Adrenal gland (tissue), 12 donors: Measurements from ENCODE around the gene CNR1. TPM values are rescaled to one million over a fixed set of nuclear protein-coding genes. Genes with fewer than 3 reads are reported as not detected.

Source experiments
- DNase-seq, 7 donors: peaks; one replicate each; pipeline ENCODE4 v3.0.0-alpha.2; 2019 to 2020
- H3K27ac ChIP-seq, 5 donors: fragments of 200-600 bp; sonication (generic) in 4 of 5; 1 replicate in 3 of 5; 2 replicates in 2 of 5; pipeline versions ENCODE4 v1.5.1 to v1.8.0; 2016 to 2020; ENCODE audit warnings: mild to moderate bottlenecking in 1 of 5
- H3K27me3 ChIP-seq: fragments of 200-600 bp; 2 replicates; pipeline ENCODE4 v1.8.0; 2021
- H3K36me3 ChIP-seq, 2 donors: fragments of 200-600 bp; replicated peaks in 1 of 2; 1 replicate in 1 of 2; 2 replicates in 1 of 2; pipeline versions ENCODE4 v1.5.1 to v1.8.0; 2018 to 2022
- H3K4me1 ChIP-seq, 2 donors: fragments of 200-600 bp; replicated peaks in 1 of 2; 1 replicate in 1 of 2; 2 replicates in 1 of 2; pipeline versions ENCODE4 v1.5.1 to v1.8.0; 2018 to 2021
- H3K4me3 ChIP-seq, 4 donors: fragments of 200-600 bp; sonication (generic) in 3 of 4; one replicate each; pipeline ENCODE4 v1.5.1; 2016 to 2018
- H3K9me3 ChIP-seq, 3 donors: fragments of 200-600 bp; sonication (generic) in 1 of 3; replicated peaks in 1 of 3; 1 replicate in 2 of 3; 2 replicates in 1 of 3; pipeline versions ENCODE4 v1.5.1 to v1.8.0; 2016 to 2021
- POLR2A ChIP-seq, 2 donors: fragments of 450-650 bp; IDR thresholded peaks; one replicate each; pipeline ENCODE4 v1.6.1; 2017; ENCODE audit warnings: antibody characterized with exemption in 2 of 2, mild to moderate bottlenecking in 2 of 2, moderate library complexity in 1 of 2
- WGBS, 4 donors: extraction: QIAGEN DNeasy Blood & Tissue Kit in 2 of 4; methylation state at CpG; one replicate each; pipeline versions ENCODE4 v1.1.5 to v1.1.7; 2013 to 2017; 5-methylcytosine and 5-hydroxymethylcytosine counted together
- intact Hi-C, 2 donors: fragments of 100-400 bp; cut with DNase I; formaldehyde crosslinking; loops; one replicate each; pipeline versions ENCODE4 v1.14.1 to v1.15.0; 2022 to 2023
- polyA plus RNA-seq, 3 donors: library from polyadenylated mRNA; stranded (reverse); fragments of 200-250 nt in 2 of 3; fragments of 350-450 nt in 1 of 3; fragmentation: Illumina TruSeq in 1 of 3; extraction: RNeasy Lipid Tissue Mini Kit (QIAGEN cat#74804) in 1 of 3; gene quantifications; one replicate each; pipeline ENCODE4 v1.2.3, GENCODE V29; 2013 to 2014
- total RNA-seq, 9 donors: library from RNA; depleted of rRNA in 4 of 9; stranded (reverse); fragments of >200 nt in 4 of 9; fragments of 120-200 nt in 1 of 9; fragmentation: NEBNext Ultra II Directional in 1 of 9; extraction: Animal tissue kit (Norgen Biotek cat#: 25700) in 1 of 9; gene quantifications; one replicate each; pipeline versions ENCODE4 v1.1.0 to v1.2.4, GENCODE V29; 2013 to 2023
- TF ChIP-seq, protein P1 (sequence below), 6 experiments: fragments of 450-650 bp in 4 of 6; fragments of 200-600 bp in 2 of 6; sonication (generic) in 1 of 6; IDR thresholded peaks; 1 replicate in 5 of 6; 2 replicates in 1 of 6; pipeline versions ENCODE4 v1.5.1 to v1.8.0; 2016 to 2021; ENCODE audit warnings: antibody characterized with exemption in 6 of 6, mild to moderate bottlenecking in 2 of 6, moderate library complexity in 1 of 6
- donor health status: healthy with polysubstance abuse.
- donor health status: Bipolar disorder and iron deficiency.
- donor health status: DM: yes; HTN: yes; CAD: no.
- donor health status: DM: no; HTN: no; CAD: no.
- donor health status: DM: no; HTN: no; CAD: no.
- donor health status: DM: yes; HTN: yes; CAD: no.

The CNR1 gene
- total and polyA plus RNA-seq, 12 donors = 0.83 to 38.3 (median 6.9) TPM

- no peak for DNase-seq
- H3K27me3 ChIP-seq = no peaks in the 10 kb centered on the region
- no peak overlapping the region for H3K4me3 ChIP-seq
- no peaks in the 10 kb centered on the region for H3K36me3 ChIP-seq
- intact Hi-C loops = no loop called here
- H3K9me3 ChIP-seq = no peaks in the 10 kb centered on the region
- TF ChIP-seq, protein P1, sequence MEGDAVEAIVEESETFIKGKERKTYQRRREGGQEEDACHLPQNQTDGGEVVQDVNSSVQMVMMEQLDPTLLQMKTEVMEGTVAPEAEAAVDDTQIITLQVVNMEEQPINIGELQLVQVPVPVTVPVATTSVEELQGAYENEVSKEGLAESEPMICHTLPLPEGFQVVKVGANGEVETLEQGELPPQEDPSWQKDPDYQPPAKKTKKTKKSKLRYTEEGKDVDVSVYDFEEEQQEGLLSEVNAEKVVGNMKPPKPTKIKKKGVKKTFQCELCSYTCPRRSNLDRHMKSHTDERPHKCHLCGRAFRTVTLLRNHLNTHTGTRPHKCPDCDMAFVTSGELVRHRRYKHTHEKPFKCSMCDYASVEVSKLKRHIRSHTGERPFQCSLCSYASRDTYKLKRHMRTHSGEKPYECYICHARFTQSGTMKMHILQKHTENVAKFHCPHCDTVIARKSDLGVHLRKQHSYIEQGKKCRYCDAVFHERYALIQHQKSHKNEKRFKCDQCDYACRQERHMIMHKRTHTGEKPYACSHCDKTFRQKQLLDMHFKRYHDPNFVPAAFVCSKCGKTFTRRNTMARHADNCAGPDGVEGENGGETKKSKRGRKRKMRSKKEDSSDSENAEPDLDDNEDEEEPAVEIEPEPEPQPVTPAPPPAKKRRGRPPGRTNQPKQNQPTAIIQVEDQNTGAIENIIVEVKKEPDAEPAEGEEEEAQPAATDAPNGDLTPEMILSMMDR (IDR thresholded peaks at IDR 0.05) = no peak
- no peak for TF ChIP-seq POLR2A (IDR thresholded peaks at IDR 0.05)
- WGBS, 4 donors = 41 to 57% (median 54%) methylated on average over 1 of the region's 1 CpG
- no peaks in the 10 kb centered on the region for H3K4me1 ChIP-seq
- H3K27ac ChIP-seq = no peak overlapping the region
Measured at GRCh38 chr6:88120635-88121034, 45.5 kb downstream of the CNR1 start.

GRCh38 chr6:88119769-88120168 lies 46.4 kb downstream of the CNR1 start:
- Histone ChIP-seq H3K27me3 (no peaks in the 10 kb centered on the region), H3K9me3 (no peaks in the 10 kb centered on the region), H3K4me3 (no peak overlapping the region), H3K27ac (no peak overlapping the region), H3K36me3 (no peaks in the 10 kb centered on the region), H3K4me1 (no peaks in the 10 kb centered on the region)
- DNase-seq = no peak
- intact Hi-C loops = no loop called here
- TF ChIP-seq POLR2A (IDR thresholded peaks at IDR 0.05) = no peak
- TF ChIP-seq, protein P1 (IDR thresholded peaks at IDR 0.05) = no peak
- 38 to 49% (median 45%) methylated on average over 2 of the region's 2 CpGs for WGBS, 4 donors

DNA sequence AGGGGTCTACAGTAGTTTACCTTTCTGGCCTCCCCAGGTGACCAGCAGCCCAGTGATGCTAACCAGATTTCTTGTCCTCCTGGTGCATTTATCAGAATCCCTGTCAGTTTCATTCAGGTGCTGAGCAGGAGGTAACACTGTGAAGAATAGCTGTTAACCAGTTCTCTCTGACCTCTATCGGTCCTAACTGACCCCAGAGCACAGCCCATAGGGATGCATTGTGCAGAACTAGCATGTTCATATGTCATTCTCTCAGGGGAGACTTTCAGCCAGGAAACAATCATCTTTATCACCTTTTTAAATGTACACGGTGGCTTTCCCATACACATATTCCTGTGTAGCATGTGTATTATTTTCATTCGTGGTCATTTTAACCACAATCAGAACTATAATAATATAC lies 49.9 kb downstream of the CNR1 start:
- Histone ChIP-seq H3K4me3 (no peak overlapping the region), H3K27me3 (no peaks in the 10 kb centered on the region), H3K4me1 (no peaks in the 10 kb centered on the region), H3K36me3 (no peaks in the 10 kb centered on the region), H3K9me3 (no peaks in the 10 kb centered on the region), H3K27ac (no peak overlapping the region)
- intact Hi-C loops = no loop called here
- no peak for DNase-seq
- WGBS, 4 donors = 21 to 36% (median 32%) methylated on average over 3 of the region's 3 CpGs
- TF ChIP-seq, protein P1 (IDR thresholded peaks at IDR 0.05) = no peak
- TF ChIP-seq POLR2A (IDR thresholded peaks at IDR 0.05) = no peak

GRCh38 chr6:88115307-88115706 lies 50.8 kb downstream of the CNR1 start:
- H3K4me1 ChIP-seq = no peaks in the 10 kb centered on the region
- H3K27ac ChIP-seq = no peak overlapping the region
- WGBS, 4 donors = 34 to 77% (median 49%) methylated on average over 1 to 2 of the region's 2 CpGs
- intact Hi-C loops = no loop called here
- no peak overlapping the region for H3K4me3 ChIP-seq
- TF ChIP-seq, protein P1 (IDR thresholded peaks at IDR 0.05) = no peak
- TF ChIP-seq POLR2A (IDR thresholded peaks at IDR 0.05) = no peak
- H3K27me3 ChIP-seq = no peaks in the 10 kb centered on the region
- no peaks in the 10 kb centered on the region for H3K9me3 ChIP-seq
- H3K36me3 ChIP-seq = no peaks in the 10 kb centered on the region
- no peak for DNase-seq
